GM19468 (cell line): ENCODE data around the gene YPEL4.
"Not testable (repeated sequence)": the region's sequence is repeated elsewhere in the genome, so short reads cannot be mapped to it uniquely, and the experiment has no call there.

ENCODE experiments used
- ATAC-seq: cut with Tn5 transposase; IDR thresholded peaks from one replicate; pipeline ENCODE4 v1.9.1; 2021; ENCODE audit warnings: mild to moderate bottlenecking, moderate library complexity, moderate number of reproducible peaks; ENCODE audit not compliant: unreplicated experiment; ENCODE audit errors: extremely low read depth

The YPEL4 gene

GRCh38 chr11:57652230-57652629, 2.5 kb upstream of the YPEL4 start:
- not testable (repeated sequence) for ATAC-seq

GRCh38 chr11:57651408-57651807, 1.7 kb upstream of the YPEL4 start:
- no peak for ATAC-seq

- no peak for ATAC-seq
Measured at GRCh38 chr11:57650739-57651090, 1.0 kb upstream of the YPEL4 start.

- ATAC-seq: no peak
Measured at GRCh38 chr11:57648801-57649735, 644 bp downstream of the YPEL4 start.

GRCh38 chr11:57647960-57648800, 1.5 kb downstream of the YPEL4 start:
- no peak for ATAC-seq

GRCh38 chr11:57647372-57647771, 2.3 kb downstream of the YPEL4 start:
- no peak for ATAC-seq

- ATAC-seq: no peak
Measured at GRCh38 chr11:57646799-57647303, 2.9 kb downstream of the YPEL4 start.

GRCh38 chr11:57646194-57646798, 3.4 kb downstream of the YPEL4 start:
- no peak for ATAC-seq

- ATAC-seq: no peak
Measured at GRCh38 chr11:57645689-57646085, 4.0 kb downstream of the YPEL4 start.

- peak; percentile 47 for ATAC-seq
Measured at GRCh38 chr11:57644748-57645688, 4.7 kb downstream of the YPEL4 start.

- no peak for ATAC-seq
Measured at GRCh38 chr11:57643802-57644201, 5.9 kb downstream of the YPEL4 start.

GRCh38 chr11:57641011-57641807, 8.5 kb downstream of the YPEL4 start:
- ATAC-seq: no peak

- ATAC-seq: no peak
Measured at GRCh38 chr11:57640068-57640800, 9.5 kb downstream of the YPEL4 start.

GRCh38 chr11:57639321-57640067, 10.2 kb downstream of the YPEL4 start:
- no peak for ATAC-seq

- ATAC-seq: no peak
Measured at GRCh38 chr11:57638811-57639320, 10.8 kb downstream of the YPEL4 start.

- ATAC-seq: no peak
Measured at GRCh38 chr11:57638005-57638781, 11.5 kb downstream of the YPEL4 start.
